Tibial artery (tissue), 4 donors: ENCODE data around the gene CD244.

Experiments
- DNase-seq, 2 donors: peaks; one replicate each; pipeline ENCODE4 v3.0.0-alpha.2; 2019
- H3K27ac ChIP-seq, 2 donors: fragments of 200-600 bp; sonication (generic) in 1 of 2; 1 replicate in 1 of 2; 2 replicates in 1 of 2; pipeline ENCODE4 v1.5.1; 2018 to 2019; ENCODE audit warnings: mild to moderate bottlenecking in 1 of 2
- H3K27me3 ChIP-seq, 2 donors: fragments of 200-600 bp; sonication (generic) in 1 of 2; one replicate each; pipeline versions ENCODE4 v1.5.1 to v1.6.0; 2016 to 2019
- H3K36me3 ChIP-seq, 3 donors: fragments of 200-600 bp; sonication (generic) in 2 of 3; one replicate each; pipeline ENCODE4 v1.5.1; 2016 to 2019; ENCODE audit warnings: mild to moderate bottlenecking in 2 of 3
- H3K4me1 ChIP-seq, 4 donors: fragments of 200-600 bp; sonication (generic) in 2 of 4; 1 replicate in 3 of 4; 2 replicates in 1 of 4; pipeline ENCODE4 v1.5.1; 2016 to 2019
- H3K4me3 ChIP-seq, 2 donors: fragments of 200-600 bp; sonication (generic) in 1 of 2; 1 replicate in 1 of 2; 2 replicates in 1 of 2; pipeline ENCODE4 v1.5.1; 2018 to 2019; ENCODE audit warnings: mild to moderate bottlenecking in 2 of 2
- H3K9me3 ChIP-seq, 3 donors: fragments of 200-600 bp; sonication (generic) in 1 of 3; one replicate each; pipeline ENCODE4 v1.5.1; 2016 to 2019
- CTCF ChIP-seq, 2 experiments: fragments of 200-600 bp in 1 of 2; fragments of 450-650 bp in 1 of 2; IDR thresholded peaks; one replicate each; pipeline ENCODE4 v1.5.1; 2017 to 2019; ENCODE audit warnings: antibody characterized with exemption in 2 of 2, mild to moderate bottlenecking in 1 of 2, moderate library complexity in 1 of 2
- intact Hi-C: fragments of 100-400 bp; cut with DNase I; formaldehyde crosslinking; loops from one replicate; pipeline ENCODE4 v1.15.0; 2023; ENCODE audit warnings: low total_unique reads

CD244 gene

GRCh38 chr1:160814856-160815255, 47.8 kb downstream of the CD244 start:
- TF ChIP-seq CTCF (IDR thresholded peaks at IDR 0.05): no peak
- Histone ChIP-seq H3K36me3 (no peaks in the 10 kb centered on the region), H3K9me3 (no peaks in the 10 kb centered on the region), H3K4me3 (no peak overlapping the region), H3K27ac (no peak overlapping the region), H3K4me1 (no peaks in the 10 kb centered on the region), H3K27me3 (peaks cover 0 to 8% of the 10 kb centered on the region in 2 donors)
- no peak for DNase-seq
- intact Hi-C loops: no loop called here

- Histone ChIP-seq H3K27me3 (peaks cover 0 to 7% of the 10 kb centered on the region in 2 donors), H3K36me3 (no peaks in the 10 kb centered on the region), H3K4me3 (no peak overlapping the region), H3K4me1 (no peaks in the 10 kb centered on the region), H3K27ac (no peak overlapping the region), H3K9me3 (no peaks in the 10 kb centered on the region)
- intact Hi-C loops: no loop called here
- no peak for DNase-seq
- TF ChIP-seq CTCF (IDR thresholded peaks at IDR 0.05): no peak
Observed at GRCh38 chr1:160814316-160814715, 48.4 kb downstream of the CD244 start.

- H3K9me3 ChIP-seq: peaks cover 0 to 3% (median 0%) of the 10 kb centered on the region in 3 donors
- no peaks in the 10 kb centered on the region for H3K4me1 ChIP-seq
- H3K36me3 ChIP-seq: no peaks in the 10 kb centered on the region
- no peak for TF ChIP-seq CTCF (IDR thresholded peaks at IDR 0.05)
- no peak overlapping the region for H3K4me3 ChIP-seq
- no peak overlapping the region for H3K27ac ChIP-seq
- intact Hi-C loops: no loop called here
- no peak for DNase-seq
- peaks cover 0 to 7% of the 10 kb centered on the region in 2 donors for H3K27me3 ChIP-seq
Observed at GRCh38 chr1:160813215-160813614, 49.5 kb downstream of the CD244 start.

DNA sequence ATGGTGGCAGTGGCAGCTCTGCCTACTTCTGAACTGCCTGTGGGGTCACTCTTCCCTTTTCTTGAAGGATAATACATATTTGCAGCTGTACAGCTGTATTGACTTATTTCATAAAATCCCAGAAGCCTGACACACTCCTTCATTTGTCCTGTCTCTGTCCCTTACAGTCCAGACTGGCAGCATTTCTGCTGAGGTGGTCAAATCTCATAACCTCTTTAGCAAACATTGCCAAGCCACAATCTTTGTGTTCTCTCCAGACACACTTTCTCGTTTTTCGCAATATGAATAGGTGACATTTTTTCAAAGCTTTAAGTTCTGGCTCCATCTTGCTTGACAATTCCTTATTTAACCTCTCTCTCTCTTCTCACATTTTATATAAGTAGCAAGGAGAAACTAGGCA, 51.5 kb downstream of the CD244 start:
- intact Hi-C loops: no loop called here
- no peaks in the 10 kb centered on the region for H3K36me3 ChIP-seq
- H3K4me1 ChIP-seq: no peaks in the 10 kb centered on the region
- H3K9me3 ChIP-seq: peaks cover 4 to 23% (median 20%) of the 10 kb centered on the region in 3 donors
- H3K27ac ChIP-seq: no peak overlapping the region
- no peak for DNase-seq
- no peak for TF ChIP-seq CTCF (IDR thresholded peaks at IDR 0.05)
- H3K4me3 ChIP-seq: no peak overlapping the region
- peaks cover 0 to 7% of the 10 kb centered on the region in 2 donors for H3K27me3 ChIP-seq

DNA sequence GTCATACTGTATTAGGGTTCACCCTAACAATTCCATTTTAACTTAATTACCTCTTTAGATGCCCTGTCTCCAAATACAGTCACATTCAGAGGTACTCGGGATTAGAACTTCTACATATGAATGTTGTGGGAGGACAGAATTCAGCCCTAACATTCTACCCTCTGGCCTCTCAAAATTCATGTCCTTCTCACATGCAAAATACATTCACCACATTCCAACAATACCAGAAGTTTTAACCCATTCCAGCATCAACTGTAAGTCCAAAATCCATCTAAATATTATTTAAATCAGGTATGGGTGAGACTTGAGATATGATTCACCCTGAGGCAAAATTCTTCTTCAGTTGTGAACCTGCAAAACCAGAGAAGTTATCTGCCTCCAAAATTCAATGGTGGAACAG, 52.2 kb downstream of the CD244 start:
- no peak for DNase-seq
- peaks cover 4 to 24% (median 23%) of the 10 kb centered on the region in 3 donors for H3K9me3 ChIP-seq
- no peak for TF ChIP-seq CTCF (IDR thresholded peaks at IDR 0.05)
- no peaks in the 10 kb centered on the region for H3K36me3 ChIP-seq
- intact Hi-C loops: no loop called here
- peaks cover 0 to 7% of the 10 kb centered on the region in 2 donors for H3K27me3 ChIP-seq
- no peak overlapping the region for H3K27ac ChIP-seq
- no peak overlapping the region for H3K4me3 ChIP-seq
- no peaks in the 10 kb centered on the region for H3K4me1 ChIP-seq

GRCh38 chr1:160808289-160808688, 54.4 kb downstream of the CD244 start:
- TF ChIP-seq CTCF (IDR thresholded peaks at IDR 0.05): no peak
- no peak for DNase-seq
- Histone ChIP-seq H3K9me3 (peaks cover 4 to 24% (median 23%) of the 10 kb centered on the region in 3 donors), H3K27me3 (peaks cover 0 to under 1% of the 10 kb centered on the region in 2 donors), H3K36me3 (no peaks in the 10 kb centered on the region), H3K4me1 (no peaks in the 10 kb centered on the region), H3K4me3 (no peak overlapping the region), H3K27ac (no peak overlapping the region)
- intact Hi-C loops: no loop called here
